SK-N-SH (cell line): ENCODE results near the gene MYADML2.

Source experiments
- CTCF ChIP-seq: fragments of 200-600 bp; sonication (generic); IDR thresholded peaks from 2 replicates; pipeline ENCODE4 v1.6.1; 2017; ENCODE audit warnings: antibody characterized with exemption, mild to moderate bottlenecking, moderate library complexity
- EZH2phosphoT487 ChIP-seq: fragments of 200-600 bp; sonication (generic); IDR thresholded peaks from 2 replicates; pipeline ENCODE4 v1.6.1; 2017; ENCODE audit warnings: low read depth, mixed run types, mild to moderate bottlenecking, antibody characterized with exemption, moderate library complexity, borderline replicate concordance
- NRF1 ChIP-seq: IDR thresholded peaks from 2 replicates; pipeline ENCODE4 v1.6.1; 2012; ENCODE audit warnings: low read depth, mild to moderate bottlenecking, low read length
- REST ChIP-seq: IDR thresholded peaks from 2 replicates; pipeline ENCODE4 v1.6.1; 2012; ENCODE audit warnings: mild to moderate bottlenecking, low read depth, low read length, moderate library complexity
- SMC3 ChIP-seq: IDR thresholded peaks from 2 replicates; pipeline ENCODE4 v1.6.1; 2012; ENCODE audit warnings: low read depth, low read length, improper control_type of control experiment

- TF ChIP-seq EZH2phosphoT487 (no peak), REST (no peak), NRF1 (no peak), SMC3 (no peak), CTCF (0 out of 2 replicates have a peak, but pooled peaks have one; percentile 7)
Measured at GRCh38 chr17:81958633-81959342, 11.8 kb upstream of the MYADML2 start.
